Ascending aorta (tissue), 2 donors: Measurements from ENCODE around the gene EYA4. TPM values are rescaled to one million over a fixed set of nuclear protein-coding genes. Genes with fewer than 3 reads are reported as not detected.

Experiments
- DNase-seq, 2 donors: peaks; one replicate each; pipeline ENCODE4 v3.0.0-alpha.2; 2019; ENCODE audit warnings: low spot score in 2 of 2
- H3K27ac ChIP-seq, 2 donors: fragments of 200-600 bp; sonication (generic); one replicate each; pipeline ENCODE4 v1.5.1; 2016 to 2017; ENCODE audit warnings: mild to moderate bottlenecking in 1 of 2
- H3K27me3 ChIP-seq: fragments of 200-600 bp; sonication (generic); one replicate; pipeline ENCODE4 v1.5.1; 2017
- H3K36me3 ChIP-seq, 2 donors: fragments of 200-600 bp; sonication (generic); one replicate each; pipeline ENCODE4 v1.5.1; 2016
- H3K4me1 ChIP-seq, 2 donors: fragments of 200-600 bp; sonication (generic); one replicate each; pipeline ENCODE4 v1.5.1; 2016 to 2017; ENCODE audit warnings: mild to moderate bottlenecking in 1 of 2
- H3K4me3 ChIP-seq, 2 donors: fragments of 200-600 bp; sonication (generic); one replicate each; pipeline ENCODE4 v1.5.1; 2016 to 2017; ENCODE audit warnings: mild to moderate bottlenecking in 1 of 2
- H3K9me3 ChIP-seq, 2 donors: fragments of 200-600 bp; sonication (generic); one replicate each; pipeline ENCODE4 v1.5.1; 2016
- CTCF ChIP-seq, 3 experiments: fragments of 200-600 bp in 2 of 3; fragments of 450-650 bp in 1 of 3; sonication (generic) in 2 of 3; IDR thresholded peaks; one replicate each; pipeline ENCODE4 v1.5.1; 2016 to 2019; ENCODE audit warnings: antibody characterized with exemption in 3 of 3, mild to moderate bottlenecking in 1 of 3, moderate library complexity in 1 of 3
- intact Hi-C: fragments of 100-400 bp; cut with DNase I; formaldehyde crosslinking; loops from one replicate; pipeline ENCODE4 v1.15.1; 2023
- total RNA-seq: library from RNA; depleted of rRNA; stranded (reverse); fragments of >200 nt; gene quantifications from one replicate; pipeline ENCODE4 v1.1.0, GENCODE V29; 2016

EYA4 gene
- total RNA-seq, 1 donor from 2014 or later, result 6.2 TPM

- no peak for DNase-seq
- H3K36me3 ChIP-seq, result no peaks in the 10 kb centered on the region
- H3K4me3 ChIP-seq, result no peak overlapping the region
- H3K27ac ChIP-seq, result no peak overlapping the region
- no peak for TF ChIP-seq CTCF (IDR thresholded peaks at IDR 0.05)
- no peaks in the 10 kb centered on the region for H3K27me3 ChIP-seq
- no peaks in the 10 kb centered on the region for H3K4me1 ChIP-seq
- intact Hi-C loops, result no loop called here
- no peaks in the 10 kb centered on the region for H3K9me3 ChIP-seq
Observed at GRCh38 chr6:133265066-133265465, 23.9 kb downstream of the EYA4 start.

- no peaks in the 10 kb centered on the region for H3K27me3 ChIP-seq
- intact Hi-C loops, result no loop called here
- H3K9me3 ChIP-seq, result no peaks in the 10 kb centered on the region
- DNase-seq, result no peak
- H3K27ac ChIP-seq, result no peak overlapping the region
- no peak for TF ChIP-seq CTCF (IDR thresholded peaks at IDR 0.05)
- H3K36me3 ChIP-seq, result no peaks in the 10 kb centered on the region
- no peak overlapping the region for H3K4me3 ChIP-seq
- H3K4me1 ChIP-seq, result no peaks in the 10 kb centered on the region
Observed at GRCh38 chr6:133266186-133266585, 25.0 kb downstream of the EYA4 start.

GRCh38 chr6:133268621-133269020, 27.5 kb downstream of the EYA4 start:
- Histone ChIP-seq H3K4me3 (no peak overlapping the region), H3K4me1 (no peaks in the 10 kb centered on the region), H3K27me3 (no peaks in the 10 kb centered on the region), H3K36me3 (no peaks in the 10 kb centered on the region), H3K9me3 (no peaks in the 10 kb centered on the region), H3K27ac (no peak overlapping the region)
- no peak for DNase-seq
- TF ChIP-seq CTCF (IDR thresholded peaks at IDR 0.05), result no peak
- intact Hi-C loops, result no loop called here

GRCh38 chr6:133274813-133275212, 33.7 kb downstream of the EYA4 start:
- no peak for TF ChIP-seq CTCF (IDR thresholded peaks at IDR 0.05)
- Histone ChIP-seq H3K36me3 (no peaks in the 10 kb centered on the region), H3K9me3 (no peaks in the 10 kb centered on the region), H3K4me1 (no peaks in the 10 kb centered on the region), H3K27me3 (no peaks in the 10 kb centered on the region), H3K27ac (no peak overlapping the region), H3K4me3 (no peak overlapping the region)
- intact Hi-C loops, result no loop called here
- no peak for DNase-seq

GRCh38 chr6:133275213-133275612, 34.1 kb downstream of the EYA4 start:
- no peaks in the 10 kb centered on the region for H3K4me1 ChIP-seq
- H3K9me3 ChIP-seq, result no peaks in the 10 kb centered on the region
- DNase-seq, result no peak
- no peaks in the 10 kb centered on the region for H3K36me3 ChIP-seq
- H3K4me3 ChIP-seq, result no peak overlapping the region
- TF ChIP-seq CTCF (IDR thresholded peaks at IDR 0.05), result no peak
- H3K27ac ChIP-seq, result no peak overlapping the region
- no peaks in the 10 kb centered on the region for H3K27me3 ChIP-seq
- intact Hi-C loops, result no loop called here

- no peaks in the 10 kb centered on the region for H3K27me3 ChIP-seq
- no peaks in the 10 kb centered on the region for H3K9me3 ChIP-seq
- H3K4me3 ChIP-seq, result no peak overlapping the region
- H3K27ac ChIP-seq, result no peak overlapping the region
- intact Hi-C loops, result no loop called here
- no peak for DNase-seq
- no peaks in the 10 kb centered on the region for H3K36me3 ChIP-seq
- no peak for TF ChIP-seq CTCF (IDR thresholded peaks at IDR 0.05)
- H3K4me1 ChIP-seq, result no peaks in the 10 kb centered on the region
Observed at GRCh38 chr6:133277228-133277899, 36.2 kb downstream of the EYA4 start.
